ENCODE data around the gene DLGAP1.

The DLGAP1 gene

GRCh38 chr18:3995476-3996102 is 459.5 kb downstream of the DLGAP1 start:
- H4K5ac ChIP-seq (ENCODE audit: low read length): no peak overlapping the region
- H3K36me3 ChIP-seq (ENCODE audit: control insufficient read depth, insufficient read depth, low read length): no peaks in the 10 kb centered on the region
- H2AK5ac ChIP-seq (ENCODE audit: low read length): no peak overlapping the region
- H3K9ac ChIP-seq (ENCODE audit: low read length): no peak overlapping the region
- no peak overlapping the region for H3K23ac ChIP-seq (ENCODE audit: low read length)
- DNase-seq: peak; percentile 72
- no peak overlapping the region for H3K4me3 ChIP-seq (ENCODE audit: low read length)
- no peak overlapping the region for H2BK120ac ChIP-seq (ENCODE audit: low read depth, low read length)
- H4K8ac ChIP-seq (ENCODE audit: low read depth, low read length): no peak overlapping the region
- H3K18ac ChIP-seq (ENCODE audit: low read length): no peak overlapping the region
- no CpG with 5 or more reads among the region's 8 CpGs for WGBS (ENCODE audit: extremely low coverage, insufficient coverage, low lambda C conversion rate)
- no peak overlapping the region for H3K4me2 ChIP-seq (ENCODE audit: low read length)
- no peak overlapping the region for H3K27ac ChIP-seq (ENCODE audit: low read depth, low read length)
- H3K27me3 ChIP-seq (ENCODE audit: insufficient read depth, low read length, poor library complexity): no peaks in the 10 kb centered on the region
- no peak overlapping the region for H2BK5ac ChIP-seq (ENCODE audit: low read length)
- no peaks in the 10 kb centered on the region for H3K79me2 ChIP-seq (ENCODE audit: control insufficient read depth, insufficient read depth, low read length)
- no peaks in the 10 kb centered on the region for H3K79me1 ChIP-seq (ENCODE audit: low read length)
- no peaks in the 10 kb centered on the region for H3K4me1 ChIP-seq (ENCODE audit: control insufficient read depth, low read depth, low read length)
- H3K4ac ChIP-seq (ENCODE audit: low read depth, low read length): no peak overlapping the region
- H3K56ac ChIP-seq (ENCODE audit: low read length): no peak overlapping the region
- no peak overlapping the region for H2BK15ac ChIP-seq (replicated peaks; ENCODE audit: low read depth)

- Histone ChIP-seq H3K4me2 (ENCODE audit: low read length) (no peak overlapping the region), H3K4me3 (ENCODE audit: low read length) (no peak overlapping the region), H2AK5ac (ENCODE audit: low read length) (no peak overlapping the region), H3K79me2 (ENCODE audit: control insufficient read depth, insufficient read depth, low read length) (no peaks in the 10 kb centered on the region), H4K8ac (ENCODE audit: low read depth, low read length) (no peak overlapping the region), H3K4ac (ENCODE audit: low read depth, low read length) (no peak overlapping the region), H3K4me1 (ENCODE audit: control insufficient read depth, low read depth, low read length) (no peaks in the 10 kb centered on the region), H2BK120ac (ENCODE audit: low read depth, low read length) (no peak overlapping the region), H4K5ac (ENCODE audit: low read length) (no peak overlapping the region), H3K18ac (ENCODE audit: low read length) (no peak overlapping the region), H3K79me1 (ENCODE audit: low read length) (no peaks in the 10 kb centered on the region), H3K23ac (ENCODE audit: low read length) (no peak overlapping the region), H3K36me3 (ENCODE audit: control insufficient read depth, insufficient read depth, low read length) (no peaks in the 10 kb centered on the region), H2BK5ac (ENCODE audit: low read length) (no peak overlapping the region), H3K56ac (ENCODE audit: low read length) (no peak overlapping the region), H2BK15ac (replicated peaks; ENCODE audit: low read depth) (no peak overlapping the region), H3K9ac (ENCODE audit: low read length) (no peak overlapping the region), H3K27ac (ENCODE audit: low read depth, low read length) (no peak overlapping the region), H3K27me3 (ENCODE audit: insufficient read depth, low read length, poor library complexity) (no peaks in the 10 kb centered on the region)
- WGBS (ENCODE audit: extremely low coverage, insufficient coverage, low lambda C conversion rate): no CpG with 5 or more reads among the region's 9 CpGs
- no peak for DNase-seq
Measured at GRCh38 chr18:3993941-3994687, 461.0 kb downstream of the DLGAP1 start.

GRCh38 chr18:3985664-3986063 is 469.4 kb downstream of the DLGAP1 start:
- Histone ChIP-seq H3K4ac (ENCODE audit: low read depth, low read length) (no peak overlapping the region), H3K27ac (ENCODE audit: low read depth, low read length) (no peak overlapping the region), H4K5ac (ENCODE audit: low read length) (no peak overlapping the region), H3K18ac (ENCODE audit: low read length) (no peak overlapping the region), H3K9ac (ENCODE audit: low read length) (no peak overlapping the region), H3K4me2 (ENCODE audit: low read length) (no peak overlapping the region), H3K27me3 (ENCODE audit: insufficient read depth, low read length, poor library complexity) (no peaks in the 10 kb centered on the region), H3K23ac (ENCODE audit: low read length) (no peak overlapping the region), H4K8ac (ENCODE audit: low read depth, low read length) (no peak overlapping the region), H3K4me1 (ENCODE audit: control insufficient read depth, low read depth, low read length) (peaks cover 5% of the 10 kb centered on the region), H2BK120ac (ENCODE audit: low read depth, low read length) (no peak overlapping the region), H2BK15ac (replicated peaks; ENCODE audit: low read depth) (no peak overlapping the region), H3K36me3 (ENCODE audit: control insufficient read depth, insufficient read depth, low read length) (no peaks in the 10 kb centered on the region), H2AK5ac (ENCODE audit: low read length) (no peak overlapping the region), H3K4me3 (ENCODE audit: low read length) (no peak overlapping the region), H2BK5ac (ENCODE audit: low read length) (no peak overlapping the region), H3K79me2 (ENCODE audit: control insufficient read depth, insufficient read depth, low read length) (no peaks in the 10 kb centered on the region), H3K56ac (ENCODE audit: low read length) (no peak overlapping the region), H3K79me1 (ENCODE audit: low read length) (no peaks in the 10 kb centered on the region)
- WGBS (ENCODE audit: extremely low coverage, insufficient coverage, low lambda C conversion rate): no CpG with 5 or more reads among the region's 2 CpGs
- DNase-seq: no peak

- Histone ChIP-seq H3K23ac (ENCODE audit: low read length) (no peak overlapping the region), H3K36me3 (ENCODE audit: control insufficient read depth, insufficient read depth, low read length) (no peaks in the 10 kb centered on the region), H3K79me1 (ENCODE audit: low read length) (no peaks in the 10 kb centered on the region), H2BK5ac (ENCODE audit: low read length) (no peak overlapping the region), H3K79me2 (ENCODE audit: control insufficient read depth, insufficient read depth, low read length) (no peaks in the 10 kb centered on the region), H3K56ac (ENCODE audit: low read length) (no peak overlapping the region), H2BK15ac (replicated peaks; ENCODE audit: low read depth) (no peak overlapping the region), H3K4me3 (ENCODE audit: low read length) (no peak overlapping the region), H2BK120ac (ENCODE audit: low read depth, low read length) (no peak overlapping the region), H3K4me2 (ENCODE audit: low read length) (no peak overlapping the region), H3K9ac (ENCODE audit: low read length) (no peak overlapping the region), H2AK5ac (ENCODE audit: low read length) (no peak overlapping the region), H3K4me1 (ENCODE audit: control insufficient read depth, low read depth, low read length) (peaks cover 5% of the 10 kb centered on the region), H4K8ac (ENCODE audit: low read depth, low read length) (no peak overlapping the region), H4K5ac (ENCODE audit: low read length) (no peak overlapping the region), H3K27ac (ENCODE audit: low read depth, low read length) (no peak overlapping the region), H3K4ac (ENCODE audit: low read depth, low read length) (no peak overlapping the region), H3K18ac (ENCODE audit: low read length) (no peak overlapping the region), H3K27me3 (ENCODE audit: insufficient read depth, low read length, poor library complexity) (no peaks in the 10 kb centered on the region)
- DNase-seq: peak; percentile 54
Measured at GRCh38 chr18:3985020-3985419, 470.1 kb downstream of the DLGAP1 start.

- Histone ChIP-seq H4K5ac (ENCODE audit: low read length) (peak overlapping the region; percentile 35), H3K9ac (ENCODE audit: low read length) (no peak overlapping the region), H3K4me1 (ENCODE audit: control insufficient read depth, low read depth, low read length) (peaks cover 5% of the 10 kb centered on the region), H3K36me3 (ENCODE audit: control insufficient read depth, insufficient read depth, low read length) (no peaks in the 10 kb centered on the region), H3K79me1 (ENCODE audit: low read length) (no peaks in the 10 kb centered on the region), H3K23ac (ENCODE audit: low read length) (no peak overlapping the region), H3K27me3 (ENCODE audit: insufficient read depth, low read length, poor library complexity) (no peaks in the 10 kb centered on the region), H2AK5ac (ENCODE audit: low read length) (peak overlapping the region; percentile 69), H2BK5ac (ENCODE audit: low read length) (peak overlapping the region; percentile 3), H3K27ac (ENCODE audit: low read depth, low read length) (peak overlapping the region; percentile 38), H3K4ac (ENCODE audit: low read depth, low read length) (no peak overlapping the region), H2BK120ac (ENCODE audit: low read depth, low read length) (no peak overlapping the region), H4K8ac (ENCODE audit: low read depth, low read length) (no peak overlapping the region), H3K4me2 (ENCODE audit: low read length) (no peak overlapping the region), H3K18ac (ENCODE audit: low read length) (no peak overlapping the region), H3K4me3 (ENCODE audit: low read length) (no peak overlapping the region), H3K56ac (ENCODE audit: low read length) (peak overlapping the region; percentile 51), H3K79me2 (ENCODE audit: control insufficient read depth, insufficient read depth, low read length) (no peaks in the 10 kb centered on the region), H2BK15ac (replicated peaks; ENCODE audit: low read depth) (no peak overlapping the region)
- WGBS (ENCODE audit: extremely low coverage, insufficient coverage, low lambda C conversion rate): no CpG with 5 or more reads among the region's 3 CpGs
- DNase-seq: no peak
Measured at GRCh38 chr18:3984163-3984757, 470.8 kb downstream of the DLGAP1 start.
